Measurements from ENCODE around the gene EVI5L. TPM values are rescaled to one million over a fixed set of nuclear protein-coding genes. Genes with fewer than 3 reads are reported as not detected.

The EVI5L gene
- total RNA-seq, 3 donors from 2014 or later: 7.5 to 12.5 (median 9.2) TPM

DNA sequence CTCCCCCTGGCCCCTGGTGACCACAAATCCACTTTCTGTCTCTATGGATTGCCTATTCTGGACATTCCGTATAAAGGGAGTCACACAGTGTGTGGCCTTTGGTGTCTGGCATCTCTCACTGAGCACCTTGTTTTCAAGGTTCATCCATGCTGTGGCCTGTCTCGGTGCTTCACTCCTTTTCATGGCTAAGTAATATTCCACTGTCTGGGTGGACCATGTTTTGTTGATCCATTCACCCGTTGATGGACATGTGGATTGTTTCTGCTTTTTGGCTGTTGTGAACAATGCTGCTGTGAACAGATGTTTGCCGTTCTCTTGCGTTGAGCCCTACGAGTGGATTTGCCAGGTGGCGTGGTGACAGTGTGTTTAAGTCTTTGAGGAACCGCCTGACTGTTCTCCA is 10.6 kb downstream of the EVI5L start:
- Histone ChIP-seq H3K4me1 (no peaks in the 10 kb centered on the region), H3K4me3 (no peak overlapping the region), H3K36me3 (no peaks in the 10 kb centered on the region), H3K27me3 (no peaks in the 10 kb centered on the region), H3K27ac (no peak overlapping the region), H3K9me3 (no peaks in the 10 kb centered on the region)
- no peak for DNase-seq (ENCODE audit: low spot score in 2 of 2)
- TF ChIP-seq, protein P1, sequence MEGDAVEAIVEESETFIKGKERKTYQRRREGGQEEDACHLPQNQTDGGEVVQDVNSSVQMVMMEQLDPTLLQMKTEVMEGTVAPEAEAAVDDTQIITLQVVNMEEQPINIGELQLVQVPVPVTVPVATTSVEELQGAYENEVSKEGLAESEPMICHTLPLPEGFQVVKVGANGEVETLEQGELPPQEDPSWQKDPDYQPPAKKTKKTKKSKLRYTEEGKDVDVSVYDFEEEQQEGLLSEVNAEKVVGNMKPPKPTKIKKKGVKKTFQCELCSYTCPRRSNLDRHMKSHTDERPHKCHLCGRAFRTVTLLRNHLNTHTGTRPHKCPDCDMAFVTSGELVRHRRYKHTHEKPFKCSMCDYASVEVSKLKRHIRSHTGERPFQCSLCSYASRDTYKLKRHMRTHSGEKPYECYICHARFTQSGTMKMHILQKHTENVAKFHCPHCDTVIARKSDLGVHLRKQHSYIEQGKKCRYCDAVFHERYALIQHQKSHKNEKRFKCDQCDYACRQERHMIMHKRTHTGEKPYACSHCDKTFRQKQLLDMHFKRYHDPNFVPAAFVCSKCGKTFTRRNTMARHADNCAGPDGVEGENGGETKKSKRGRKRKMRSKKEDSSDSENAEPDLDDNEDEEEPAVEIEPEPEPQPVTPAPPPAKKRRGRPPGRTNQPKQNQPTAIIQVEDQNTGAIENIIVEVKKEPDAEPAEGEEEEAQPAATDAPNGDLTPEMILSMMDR (IDR thresholded peaks at IDR 0.05): no peak
- TF ChIP-seq POLR2AphosphoS5 (IDR thresholded peaks at IDR 0.05) (no peak), POLR2A (IDR thresholded peaks at IDR 0.05) (no peak)
- intact Hi-C loops (cut with DNase I; ENCODE audit: low total_unique reads): loop anchor here (5.0 kb wide), 1 partner anchor 1283 kb away; no protein-coding TSS in a partner anchor

- intact Hi-C loops (cut with DNase I; ENCODE audit: low total_unique reads): loop anchor here (5.0 kb wide), 1 partner anchor 1285 kb away; no protein-coding TSS in a partner anchor
- H3K27me3 ChIP-seq: no peaks in the 10 kb centered on the region
- H3K27ac ChIP-seq: no peak overlapping the region
- H3K4me3 ChIP-seq: no peak overlapping the region
- no peaks in the 10 kb centered on the region for H3K4me1 ChIP-seq
- no peaks in the 10 kb centered on the region for H3K36me3 ChIP-seq
- no peak for TF ChIP-seq POLR2A (IDR thresholded peaks at IDR 0.05)
- TF ChIP-seq POLR2AphosphoS5 (IDR thresholded peaks at IDR 0.05): no peak
- TF ChIP-seq, protein P1 (IDR thresholded peaks at IDR 0.05): no peak
- no peaks in the 10 kb centered on the region for H3K9me3 ChIP-seq
- DNase-seq (ENCODE audit: low spot score in 2 of 2): no peak
These were observed 12.0 kb downstream of the EVI5L start for GRCh38 chr19:7841751-7842660.

- Histone ChIP-seq H3K27me3 (no peaks in the 10 kb centered on the region), H3K4me1 (no peaks in the 10 kb centered on the region), H3K9me3 (no peaks in the 10 kb centered on the region), H3K27ac (no peak overlapping the region), H3K4me3 (no peak overlapping the region), H3K36me3 (no peaks in the 10 kb centered on the region)
- no peak for DNase-seq (ENCODE audit: low spot score in 2 of 2)
- no peak for TF ChIP-seq POLR2AphosphoS5 (IDR thresholded peaks at IDR 0.05)
- TF ChIP-seq, protein P1 (IDR thresholded peaks at IDR 0.05): no peak
- no peak for TF ChIP-seq POLR2A (IDR thresholded peaks at IDR 0.05)
- intact Hi-C loops (cut with DNase I; ENCODE audit: low total_unique reads): loop anchor here (5.0 kb wide), 1 partner anchor 1285 kb away; no protein-coding TSS in a partner anchor
These were observed 12.8 kb downstream of the EVI5L start for GRCh38 chr19:7842661-7843294.

DNA sequence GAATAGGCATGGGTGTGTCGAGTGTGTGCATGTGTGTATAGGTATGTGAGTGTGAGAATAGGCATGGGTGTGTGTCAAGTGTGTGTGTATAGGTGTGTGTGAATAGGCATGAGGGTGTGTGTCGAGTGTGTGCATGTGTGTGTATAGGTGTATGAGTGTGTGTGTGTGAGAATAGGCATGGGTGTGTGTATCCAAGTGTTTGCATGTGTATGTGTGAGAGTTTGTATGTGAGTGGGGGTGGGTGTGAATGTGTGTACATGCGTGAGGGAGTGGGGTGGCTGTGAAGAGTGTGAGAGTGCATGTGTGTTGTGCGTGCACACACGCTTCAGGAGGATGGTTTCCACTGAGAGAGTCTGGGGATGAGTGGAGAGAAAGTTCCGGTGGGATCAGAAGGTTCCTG is 13.5 kb downstream of the EVI5L start:
- Histone ChIP-seq H3K4me1 (no peaks in the 10 kb centered on the region), H3K27ac (no peak overlapping the region), H3K4me3 (no peak overlapping the region), H3K36me3 (no peaks in the 10 kb centered on the region), H3K27me3 (no peaks in the 10 kb centered on the region), H3K9me3 (no peaks in the 10 kb centered on the region)
- TF ChIP-seq, protein P1 (IDR thresholded peaks at IDR 0.05): no peak
- TF ChIP-seq POLR2AphosphoS5 (IDR thresholded peaks at IDR 0.05) (no peak), POLR2A (IDR thresholded peaks at IDR 0.05) (no peak)
- intact Hi-C loops (cut with DNase I; ENCODE audit: low total_unique reads): loop anchor here (5.0 kb wide), 1 partner anchor 1286 kb away; no protein-coding TSS in a partner anchor
- no peak for DNase-seq (ENCODE audit: low spot score in 2 of 2)

- H3K4me1 ChIP-seq: no peaks in the 10 kb centered on the region
- no peak for TF ChIP-seq POLR2A (IDR thresholded peaks at IDR 0.05)
- no peak for TF ChIP-seq POLR2AphosphoS5 (IDR thresholded peaks at IDR 0.05)
- TF ChIP-seq, protein P1 (IDR thresholded peaks at IDR 0.05): no peak
- H3K27me3 ChIP-seq: no peaks in the 10 kb centered on the region
- no peak overlapping the region for H3K27ac ChIP-seq
- H3K4me3 ChIP-seq: no peak overlapping the region
- H3K9me3 ChIP-seq: no peaks in the 10 kb centered on the region
- no peaks in the 10 kb centered on the region for H3K36me3 ChIP-seq
- DNase-seq (ENCODE audit: low spot score in 2 of 2): no peak
- intact Hi-C loops (cut with DNase I; ENCODE audit: low total_unique reads): loop anchor here (5.0 kb wide), 1 partner anchor 1287 kb away; no protein-coding TSS in a partner anchor
These were observed 14.4 kb downstream of the EVI5L start for GRCh38 chr19:7844405-7844804.

Measured in breast epithelium (tissue), 4 donors.